ENCODE data around the gene SLC4A5.
"Not testable (repeated sequence)": the region's sequence is repeated elsewhere in the genome, so short reads cannot be mapped to it uniquely, and the experiment has no call there.

Gene SLC4A5

GRCh38 chr2:74238879-74239278, 104.3 kb downstream of the SLC4A5 start:
- no peak for DNase-seq (ENCODE audit: low read depth, low spot score)

GRCh38 chr2:74235041-74235440, 108.2 kb downstream of the SLC4A5 start:
- no peak for DNase-seq (ENCODE audit: low read depth, low spot score)

- no peak for DNase-seq (ENCODE audit: low read depth, low spot score)
Observed at GRCh38 chr2:74233648-74234047, 109.6 kb downstream of the SLC4A5 start.

GRCh38 chr2:74232426-74232825, 110.8 kb downstream of the SLC4A5 start:
- no peak for DNase-seq (ENCODE audit: low read depth, low spot score)

- not testable (repeated sequence) for DNase-seq (ENCODE audit: low read depth, low spot score)
Observed at GRCh38 chr2:74229865-74230264, 113.4 kb downstream of the SLC4A5 start.

- no peak for DNase-seq (ENCODE audit: low read depth, low spot score)
Observed at GRCh38 chr2:74228772-74229171, 114.4 kb downstream of the SLC4A5 start.

- no peak for DNase-seq (ENCODE audit: low read depth, low spot score)
Observed at GRCh38 chr2:74227646-74228045, 115.6 kb downstream of the SLC4A5 start.

GRCh38 chr2:74226648-74227213, 116.5 kb downstream of the SLC4A5 start:
- no peak for DNase-seq (ENCODE audit: low read depth, low spot score)

GRCh38 chr2:74225698-74226459, 117.3 kb downstream of the SLC4A5 start:
- no peak for DNase-seq (ENCODE audit: low read depth, low spot score)

- DNase-seq (ENCODE audit: low read depth, low spot score), result no peak
Observed at GRCh38 chr2:74223941-74224770, 119.1 kb downstream of the SLC4A5 start.

GRCh38 chr2:74222300-74222650, 120.9 kb downstream of the SLC4A5 start:
- no peak for DNase-seq (ENCODE audit: low read depth, low spot score)

GRCh38 chr2:74221604-74222299, 121.5 kb downstream of the SLC4A5 start:
- no peak for DNase-seq (ENCODE audit: low read depth, low spot score)

- no peak for DNase-seq (ENCODE audit: low read depth, low spot score)
Observed at GRCh38 chr2:74221091-74221490, 122.1 kb downstream of the SLC4A5 start.

GRCh38 chr2:74219846-74220486, 123.2 kb downstream of the SLC4A5 start:
- no peak for DNase-seq (ENCODE audit: low read depth, low spot score)

GRCh38 chr2:74216642-74217041, 126.6 kb downstream of the SLC4A5 start:
- no peak for DNase-seq (ENCODE audit: low read depth, low spot score)

GRCh38 chr2:74215771-74216170, 127.4 kb downstream of the SLC4A5 start:
- DNase-seq (ENCODE audit: low read depth, low spot score), result not testable (repeated sequence)

GRCh38 chr2:74212702-74213410, 130.4 kb downstream of the SLC4A5 start:
- no peak for DNase-seq (ENCODE audit: low read depth, low spot score)

- peak; percentile 13 for DNase-seq (ENCODE audit: low read depth, low spot score)
Observed at GRCh38 chr2:74206180-74206688, 137.0 kb downstream of the SLC4A5 start.

GRCh38 chr2:74205596-74205995, 137.6 kb downstream of the SLC4A5 start:
- DNase-seq (ENCODE audit: low read depth, low spot score), result no peak

- no peak for DNase-seq (ENCODE audit: low read depth, low spot score)
Observed at GRCh38 chr2:74205113-74205512, 138.1 kb downstream of the SLC4A5 start.

GRCh38 chr2:74204436-74204835, 138.8 kb downstream of the SLC4A5 start:
- DNase-seq (ENCODE audit: low read depth, low spot score), result no peak
